Keratinocyte (primary cell): ENCODE results near the gene C1R. TPM values are rescaled to one million over a fixed set of nuclear protein-coding genes. Genes with fewer than 3 reads are reported as not detected.

Source experiments
- DNase-seq: peaks from one replicate; pipeline ENCODE4 v3.0.0-alpha.2; 2011; ENCODE audit warnings: low read depth, missing footprints, low spot score
- FAIRE-seq: peaks from 2 replicates; lab custom pipeline; 2011; peaks lifted over from hg19 to GRCh38; lab: Jason Lieb, UNC
- H2AFZ ChIP-seq: 2 replicates; pipeline ENCODE4 v1.6.0; 2012; ENCODE audit warnings: low read length, control low read depth, inconsistent platforms; ENCODE audit not compliant: control insufficient read depth
- H3K27ac ChIP-seq: 2 replicates; pipeline ENCODE4 v1.5.1; 2011; ENCODE audit warnings: low read length; ENCODE audit not compliant: control insufficient read depth, insufficient read depth
- H3K27me3 ChIP-seq: 3 replicates; pipeline ENCODE4 v1.6.0; 2011; ENCODE audit warnings: low read length; ENCODE audit not compliant: control insufficient read depth, insufficient read depth; ENCODE audit errors: extremely low read depth
- H3K36me3 ChIP-seq, 2 experiments: 2 replicates in 1 of 2; 3 replicates in 1 of 2; pipeline ENCODE4 v1.5.1; 2011; ENCODE audit warnings: low read length in 2 of 2, mild to moderate bottlenecking in 1 of 2; ENCODE audit not compliant: control insufficient read depth in 2 of 2, insufficient read depth in 2 of 2; ENCODE audit errors: extremely low read depth in 1 of 2
- H3K4me1 ChIP-seq: 3 replicates; pipeline ENCODE4 v1.5.1; 2011; ENCODE audit warnings: low read length; ENCODE audit not compliant: control insufficient read depth, insufficient read depth; ENCODE audit errors: extremely low read depth
- H3K4me2 ChIP-seq: 3 replicates; pipeline ENCODE4 v1.6.0; 2011; ENCODE audit warnings: low read depth, low read length; ENCODE audit not compliant: control insufficient read depth, insufficient read depth; ENCODE audit errors: extremely low read depth
- H3K4me3 ChIP-seq, 3 experiments: fragments of 200-600 bp in 1 of 3; sonication (generic) in 1 of 3; 2 replicates in 2 of 3; 3 replicates in 1 of 3; pipeline ENCODE4 v1.5.1; 2011 to 2016; ENCODE audit warnings: low read length in 3 of 3, mild to moderate bottlenecking in 3 of 3, control low read depth in 2 of 3, inconsistent platforms in 1 of 3, low read depth in 1 of 3, mixed read lengths in 1 of 3, mixed run types in 1 of 3, moderate library complexity in 1 of 3; ENCODE audit not compliant: control insufficient read depth in 2 of 3, insufficient read depth in 2 of 3; ENCODE audit errors: extremely low read depth in 1 of 3
- H3K79me2 ChIP-seq: 2 replicates; pipeline ENCODE4 v1.6.0; 2012; ENCODE audit warnings: low read length; ENCODE audit not compliant: control insufficient read depth, insufficient read depth
- H3K9ac ChIP-seq: 3 replicates; pipeline ENCODE4 v1.6.0; 2011; ENCODE audit warnings: low read length; ENCODE audit not compliant: control insufficient read depth, insufficient read depth; ENCODE audit errors: extremely low read depth
- H3K9me1 ChIP-seq: 3 replicates; pipeline ENCODE4 v1.6.0; 2011; ENCODE audit warnings: low read length; ENCODE audit not compliant: control insufficient read depth, insufficient read depth; ENCODE audit errors: extremely low read depth
- H3K9me3 ChIP-seq: 2 replicates; pipeline ENCODE4 v1.5.1; 2012; ENCODE audit warnings: low read depth, low read length; ENCODE audit not compliant: control insufficient read depth
- H4K20me1 ChIP-seq: 3 replicates; pipeline ENCODE4 v1.6.0; 2011; ENCODE audit warnings: low read length; ENCODE audit not compliant: control insufficient read depth, insufficient read depth; ENCODE audit errors: extremely low read depth
- EZH2 ChIP-seq: IDR thresholded peaks from one replicate; pipeline ENCODE4 v1.6.1; 2012; ENCODE audit warnings: inconsistent platforms, mild to moderate bottlenecking, low read length, moderate library complexity
- dilution Hi-C: fragments of 300-500 bp; cut with MboI; formaldehyde crosslinking; loops from one replicate; pipeline ENCODE4 v1.7.0; 2020; ENCODE audit warnings: low sequenced_read_pairs; ENCODE audit not compliant: extremely low pct_ligation_motif_present
- polyA plus RNA-seq, 5 experiments: library from polyadenylated mRNA; depleted of rRNA in 3 of 5; stranded (reverse) in 3 of 5; stranded (forward) in 1 of 5; unstranded in 1 of 5; fragments of >200 nt; gene quantifications; 1 replicate in 1 of 5; 2 replicates in 3 of 5; 3 replicates in 1 of 5; pipeline versions ENCODE4 v1.2.1 to v1.2.3, GENCODE V29; 2011 to 2012; ENCODE audit warnings: missing spikeins in 2 of 5, low read depth in 1 of 5, low replicate concordance in 1 of 5
- TF ChIP-seq, protein P1 (sequence below), 3 experiments: IDR thresholded peaks in 1 of 3; conservative IDR thresholded peaks in 1 of 3; optimal IDR thresholded peaks in 1 of 3; 2 replicates in 2 of 3; 3 replicates in 1 of 3; pipeline versions ENCODE3 to v1.5.1; 2011; ENCODE audit warnings: low read length in 3 of 3, mild to moderate bottlenecking in 3 of 3, moderate library complexity in 2 of 3, control low read depth in 1 of 3, inconsistent platforms in 1 of 3; ENCODE audit not compliant: insufficient read depth in 2 of 3; ENCODE audit errors: extremely low read depth in 1 of 3

C1R gene
- polyA plus RNA-seq, 1 donor (not counting 4 experiments of a cell fraction or from before 2014, with no cell fraction given), result 2.8 TPM

DNA sequence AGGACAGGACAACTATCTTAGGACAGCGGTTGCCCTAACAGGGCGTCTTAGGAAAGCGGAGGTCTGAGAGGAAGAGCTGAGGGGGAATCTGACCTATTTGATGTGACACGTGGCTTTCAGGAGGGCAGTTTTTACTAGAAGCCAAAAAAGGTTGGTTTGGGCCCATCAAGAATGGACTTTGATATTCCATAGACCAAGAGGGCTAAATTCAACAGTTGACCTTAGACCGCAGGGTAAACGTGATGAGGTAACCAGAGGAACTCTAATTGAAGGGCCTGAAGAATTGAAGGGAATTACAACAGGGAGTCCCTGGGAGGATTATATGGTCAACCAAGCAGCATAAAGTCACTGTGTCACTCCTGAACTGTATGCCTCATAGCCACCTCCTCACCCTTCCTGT is 20.2 kb downstream of the C1R start:
- no peaks in the 10 kb centered on the region for H3K36me3 ChIP-seq
- H3K79me2 ChIP-seq, result no peaks in the 10 kb centered on the region
- peaks cover 16% of the 10 kb centered on the region for H3K4me1 ChIP-seq
- DNase-seq (no peak), FAIRE-seq (no peak)
- no peak for TF ChIP-seq EZH2
- TF ChIP-seq, protein P1, sequence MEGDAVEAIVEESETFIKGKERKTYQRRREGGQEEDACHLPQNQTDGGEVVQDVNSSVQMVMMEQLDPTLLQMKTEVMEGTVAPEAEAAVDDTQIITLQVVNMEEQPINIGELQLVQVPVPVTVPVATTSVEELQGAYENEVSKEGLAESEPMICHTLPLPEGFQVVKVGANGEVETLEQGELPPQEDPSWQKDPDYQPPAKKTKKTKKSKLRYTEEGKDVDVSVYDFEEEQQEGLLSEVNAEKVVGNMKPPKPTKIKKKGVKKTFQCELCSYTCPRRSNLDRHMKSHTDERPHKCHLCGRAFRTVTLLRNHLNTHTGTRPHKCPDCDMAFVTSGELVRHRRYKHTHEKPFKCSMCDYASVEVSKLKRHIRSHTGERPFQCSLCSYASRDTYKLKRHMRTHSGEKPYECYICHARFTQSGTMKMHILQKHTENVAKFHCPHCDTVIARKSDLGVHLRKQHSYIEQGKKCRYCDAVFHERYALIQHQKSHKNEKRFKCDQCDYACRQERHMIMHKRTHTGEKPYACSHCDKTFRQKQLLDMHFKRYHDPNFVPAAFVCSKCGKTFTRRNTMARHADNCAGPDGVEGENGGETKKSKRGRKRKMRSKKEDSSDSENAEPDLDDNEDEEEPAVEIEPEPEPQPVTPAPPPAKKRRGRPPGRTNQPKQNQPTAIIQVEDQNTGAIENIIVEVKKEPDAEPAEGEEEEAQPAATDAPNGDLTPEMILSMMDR (optimal IDR thresholded peaks at IDR 0.05 in 1 of 3, IDR thresholded peaks at IDR 0.05 in 1 of 3, conservative IDR thresholded peaks at IDR 0.05 in 1 of 3; ENCODE audit: extremely low read depth in 1 of 3, insufficient read depth in 2 of 3, low read length in 3 of 3), result no peak
- dilution Hi-C loops, result no loop called here
- H3K9me3 ChIP-seq, result no peaks in the 10 kb centered on the region
- no peak overlapping the region for H3K4me2 ChIP-seq
- H3K9ac ChIP-seq, result no peak overlapping the region
- H4K20me1 ChIP-seq, result no peaks in the 10 kb centered on the region
- H3K27ac ChIP-seq, result no peak overlapping the region
- H3K27me3 ChIP-seq, result no peaks in the 10 kb centered on the region
- H3K9me1 ChIP-seq, result peaks cover 2% of the 10 kb centered on the region
- H2AFZ ChIP-seq, result no peak overlapping the region
- H3K4me3 ChIP-seq, result no peak overlapping the region

- dilution Hi-C loops, result no loop called here
- Histone ChIP-seq H3K27ac (no peak overlapping the region), H3K36me3 (no peaks in the 10 kb centered on the region)
Measured at GRCh38 chr12:7069386-7069785, 22.9 kb downstream of the C1R start.

More at GRCh38 chr12:7069386-7069785, 22.9 kb downstream of the C1R start:
- no peak for DNase-seq
- TF ChIP-seq, protein P1 (optimal IDR thresholded peaks at IDR 0.05 in 1 of 3, IDR thresholded peaks at IDR 0.05 in 1 of 3, conservative IDR thresholded peaks at IDR 0.05 in 1 of 3; ENCODE audit: extremely low read depth in 1 of 3, insufficient read depth in 2 of 3, low read length in 3 of 3), result no peak
- TF ChIP-seq EZH2, result no peak
- Histone ChIP-seq H3K9ac (no peak overlapping the region), H4K20me1 (no peaks in the 10 kb centered on the region), H3K27me3 (no peaks in the 10 kb centered on the region), H3K4me3 (no peak overlapping the region), H3K79me2 (no peaks in the 10 kb centered on the region), H3K4me2 (no peak overlapping the region), H3K9me3 (no peaks in the 10 kb centered on the region), H3K4me1 (peaks cover 24% of the 10 kb centered on the region), H2AFZ (no peak overlapping the region), H3K9me1 (peaks cover 2% of the 10 kb centered on the region)
- no peak for FAIRE-seq
